ENCODE results near the gene SPINK4.

SPINK4 gene

DNA sequence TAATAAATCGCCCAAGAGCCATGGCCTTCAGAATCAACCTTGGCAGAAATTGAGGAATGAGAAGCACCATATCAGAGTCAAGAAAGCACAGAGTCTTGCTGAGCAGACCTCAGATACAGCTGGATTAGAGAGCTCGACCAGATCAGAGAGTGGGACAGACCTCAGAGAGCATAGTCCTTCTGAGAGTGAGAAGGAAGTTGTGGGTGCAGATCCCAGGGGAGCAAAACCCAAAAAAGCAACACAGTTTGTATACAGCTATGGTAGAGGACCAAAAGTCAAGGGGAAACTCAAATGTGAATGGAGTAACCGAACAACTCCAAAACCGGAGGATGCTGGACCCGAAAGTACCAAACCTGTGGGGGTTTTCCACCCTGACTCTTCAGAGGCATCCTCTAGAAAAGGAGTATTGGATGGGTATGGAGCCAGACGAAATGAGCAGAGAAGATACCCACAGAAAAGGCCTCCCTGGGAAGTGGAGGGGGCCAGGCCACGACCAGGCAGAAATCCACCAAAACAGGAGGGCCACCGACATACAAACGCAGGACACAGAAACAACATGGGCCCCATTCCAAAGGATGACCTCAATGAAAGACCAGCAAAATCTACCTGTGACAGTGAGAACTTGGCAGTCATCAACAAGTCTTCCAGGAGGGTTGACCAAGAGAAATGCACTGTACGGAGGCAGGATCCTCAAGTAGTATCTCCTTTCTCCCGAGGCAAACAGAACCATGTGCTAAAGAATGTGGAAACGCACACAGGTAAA lies 54.9 kb downstream of the SPINK4 start:
- no peak for DNase-seq

DNA sequence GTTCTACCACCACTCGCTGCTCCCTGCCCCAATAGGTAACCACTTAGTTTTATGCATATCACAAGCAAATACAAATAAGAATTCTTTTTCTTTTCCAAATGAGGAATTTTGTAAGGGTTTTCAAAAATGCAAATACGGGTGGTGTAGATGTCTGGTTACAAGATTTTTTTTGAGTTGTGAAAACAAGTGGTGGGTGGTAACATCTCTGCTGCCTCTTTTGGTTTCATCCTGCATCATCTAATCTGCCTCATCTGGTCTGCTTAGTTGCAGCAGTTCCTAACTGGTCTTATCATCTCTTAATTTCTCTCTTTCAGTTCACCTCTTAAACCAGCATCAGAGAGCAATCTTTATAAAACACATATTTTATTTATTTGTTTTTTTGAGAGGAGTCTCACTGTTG lies 55.6 kb downstream of the SPINK4 start:
- DNase-seq, result no peak

DNA sequence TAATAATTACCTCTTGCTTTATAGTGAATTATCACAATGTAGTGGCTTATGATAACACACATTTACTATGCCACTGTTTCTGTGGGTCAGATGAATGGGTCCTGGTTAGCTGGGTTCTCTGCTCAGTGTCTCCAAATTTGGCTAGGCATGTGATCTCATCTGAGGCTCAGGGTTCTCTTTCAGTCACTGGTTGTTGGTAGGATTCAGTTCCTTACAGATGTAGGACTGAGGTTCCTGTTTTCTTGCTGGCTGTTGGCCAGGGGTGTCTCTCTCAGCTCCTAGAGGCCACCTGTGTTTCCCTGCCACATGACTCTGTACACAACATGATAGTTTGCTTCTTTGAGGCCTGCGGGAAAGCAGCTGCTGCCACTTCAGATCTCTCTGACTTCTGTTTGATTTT lies 57.5 kb downstream of the SPINK4 start:
- no peak for DNase-seq
